Fibroblast of pulmonary artery (primary cell): Measurements from ENCODE around the gene KNOP1.

ENCODE experiments used
- DNase-seq: peaks from one replicate; pipeline ENCODE4 v3.0.0-alpha.2; 2010; ENCODE audit warnings: low read depth
- H3K4me3 ChIP-seq: replicated peaks from 2 replicates; pipeline ENCODE4 v1.5.1; 2011; ENCODE audit warnings: low read depth, mild to moderate bottlenecking, control low read depth, low read length, moderate library complexity
- TF ChIP-seq, protein P1 (sequence below): IDR thresholded peaks from 2 replicates; pipeline ENCODE4 v1.5.1; 2011; ENCODE audit warnings: mild to moderate bottlenecking, control low read depth, low read length, inconsistent platforms; ENCODE audit errors: missing control alignments

The KNOP1 gene

GRCh38 chr16:19657831-19658230 lies 60.2 kb downstream of the KNOP1 start:
- DNase-seq: no peak
- TF ChIP-seq, protein P1, sequence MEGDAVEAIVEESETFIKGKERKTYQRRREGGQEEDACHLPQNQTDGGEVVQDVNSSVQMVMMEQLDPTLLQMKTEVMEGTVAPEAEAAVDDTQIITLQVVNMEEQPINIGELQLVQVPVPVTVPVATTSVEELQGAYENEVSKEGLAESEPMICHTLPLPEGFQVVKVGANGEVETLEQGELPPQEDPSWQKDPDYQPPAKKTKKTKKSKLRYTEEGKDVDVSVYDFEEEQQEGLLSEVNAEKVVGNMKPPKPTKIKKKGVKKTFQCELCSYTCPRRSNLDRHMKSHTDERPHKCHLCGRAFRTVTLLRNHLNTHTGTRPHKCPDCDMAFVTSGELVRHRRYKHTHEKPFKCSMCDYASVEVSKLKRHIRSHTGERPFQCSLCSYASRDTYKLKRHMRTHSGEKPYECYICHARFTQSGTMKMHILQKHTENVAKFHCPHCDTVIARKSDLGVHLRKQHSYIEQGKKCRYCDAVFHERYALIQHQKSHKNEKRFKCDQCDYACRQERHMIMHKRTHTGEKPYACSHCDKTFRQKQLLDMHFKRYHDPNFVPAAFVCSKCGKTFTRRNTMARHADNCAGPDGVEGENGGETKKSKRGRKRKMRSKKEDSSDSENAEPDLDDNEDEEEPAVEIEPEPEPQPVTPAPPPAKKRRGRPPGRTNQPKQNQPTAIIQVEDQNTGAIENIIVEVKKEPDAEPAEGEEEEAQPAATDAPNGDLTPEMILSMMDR: no peak
- no peak overlapping the region for H3K4me3 ChIP-seq

GRCh38 chr16:19655242-19655777 lies 62.7 kb downstream of the KNOP1 start:
- H3K4me3 ChIP-seq: no peak overlapping the region
- DNase-seq: no peak
- TF ChIP-seq, protein P1: no peak

GRCh38 chr16:19654147-19654546 lies 63.9 kb downstream of the KNOP1 start:
- TF ChIP-seq, protein P1: no peak
- H3K4me3 ChIP-seq: no peak overlapping the region
- no peak for DNase-seq
